Measurements from ENCODE around the gene LRRC45.

DNA sequence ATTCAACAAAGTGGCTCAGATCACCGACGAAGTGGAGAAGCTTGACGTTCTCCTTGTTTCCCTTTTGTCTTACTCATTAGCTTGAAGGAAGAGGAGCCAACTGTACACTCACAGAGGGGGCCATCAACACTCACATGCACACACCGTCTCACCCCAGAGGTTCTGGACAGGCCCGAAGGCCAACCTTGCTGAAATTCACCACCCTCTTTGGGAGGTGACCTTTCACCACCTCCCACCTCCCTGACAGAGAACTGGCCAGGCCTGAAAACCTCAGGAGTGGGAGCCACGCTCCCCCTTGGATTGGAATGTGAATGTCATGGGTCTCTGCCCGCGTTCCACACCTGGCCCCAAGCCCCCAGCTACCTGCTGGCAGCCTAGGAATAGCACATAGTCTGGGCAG, 12.4 kb downstream of the LRRC45 start:
- TF ChIP-seq CTCF (IDR thresholded peaks at IDR 0.05 in 2 of 3, conservative IDR thresholded peaks at IDR 0.05 in 1 of 3; ENCODE audit: borderline replicate concordance in 1 of 3, insufficient read depth in 1 of 3, low read depth in 2 of 3, low read length in 2 of 3) (no peak), SRF (IDR thresholded peaks at IDR 0.05; ENCODE audit: low read depth) (no peak), ZBTB33 (IDR thresholded peaks at IDR 0.05; ENCODE audit: extremely low read depth, insufficient replicate concordance, low read length) (no peak), FOSL1 (IDR thresholded peaks at IDR 0.05; ENCODE audit: low read depth) (no peak), POLR2A (IDR thresholded peaks at IDR 0.05; ENCODE audit: borderline replicate concordance, extremely low read depth, insufficient read depth, insufficient read length) (no peak), POLR2AphosphoS5 (IDR thresholded peaks at IDR 0.05; ENCODE audit: low read depth, low read length) (no peak), SP1 (IDR thresholded peaks at IDR 0.05; ENCODE audit: low read depth) (no peak), EZH2 (IDR thresholded peaks at IDR 0.05) (no peak), RAD21 (IDR thresholded peaks at IDR 0.05; ENCODE audit: low read depth) (no peak), EZH2phosphoT487 (IDR thresholded peaks at IDR 0.05; ENCODE audit: borderline replicate concordance) (no peak), MAX (IDR thresholded peaks at IDR 0.05) (no peak)
